DMS 273 treated with DMSO at 0.1 percent for 48 hours (cell line): ENCODE results near the gene LMOD1.
"Not testable (repeated sequence)": the region's sequence is repeated elsewhere in the genome, so short reads cannot be mapped to it uniquely, and the experiment has no call there.

Source experiments
- DNase-seq: peaks from one replicate; lab custom pipeline; 2025; lab: John Stamatoyannopoulos, UW

Gene LMOD1

GRCh38 chr1:201861448-201861847 lies 84.9 kb downstream of the LMOD1 start:
- no peak for DNase-seq

- DNase-seq, result no peak
Measured at GRCh38 chr1:201859424-201859823, 86.9 kb downstream of the LMOD1 start.

GRCh38 chr1:201856722-201857121 lies 89.6 kb downstream of the LMOD1 start:
- not testable (repeated sequence) for DNase-seq

GRCh38 chr1:201851949-201852348 lies 94.4 kb downstream of the LMOD1 start:
- DNase-seq, result no peak

GRCh38 chr1:201850053-201850397 lies 96.3 kb downstream of the LMOD1 start:
- DNase-seq, result no peak

- no peak for DNase-seq
Measured at GRCh38 chr1:201849372-201850052, 96.8 kb downstream of the LMOD1 start.

- no peak for DNase-seq
Measured at GRCh38 chr1:201848230-201848629, 98.1 kb downstream of the LMOD1 start.

- DNase-seq, result no peak
Measured at GRCh38 chr1:201847150-201847549, 99.2 kb downstream of the LMOD1 start.
